HG02885 (cell line): ENCODE data around the gene UBE2M.
"Not testable (repeated sequence)": the region's sequence is repeated elsewhere in the genome, so short reads cannot be mapped to it uniquely, and the experiment has no call there.

Source experiments
- ATAC-seq: cut with Tn5 transposase; IDR thresholded peaks from one replicate; pipeline ENCODE4 v1.9.1; 2021; ENCODE audit warnings: mild to moderate bottlenecking; ENCODE audit not compliant: unreplicated experiment, poor library complexity

The UBE2M gene

GRCh38 chr19:58543826-58544590 lies 14.4 kb downstream of the UBE2M start, which contains the start of gene TRIM28:
Gene TRIM28 (plus strand): TSS chr19:58544064. CDS start chr19:58544758, 694 bp downstream.
- ATAC-seq: peak; percentile 87

- ATAC-seq: not testable (repeated sequence)
These were observed 15.6 kb downstream of the UBE2M start for GRCh38 chr19:58542641-58543372.

- ATAC-seq: not testable (repeated sequence)
These were observed 19.2 kb downstream of the UBE2M start for GRCh38 chr19:58539169-58539559.

GRCh38 chr19:58538257-58539168 lies 19.9 kb downstream of the UBE2M start:
- ATAC-seq: no peak

GRCh38 chr19:58536852-58537798 lies 21.3 kb downstream of the UBE2M start:
- no peak for ATAC-seq

GRCh38 chr19:58535857-58536256 lies 22.6 kb downstream of the UBE2M start:
- no peak for ATAC-seq

- no peak for ATAC-seq
These were observed 27.2 kb downstream of the UBE2M start for GRCh38 chr19:58531034-58531840.

- no peak for ATAC-seq
These were observed 29.0 kb downstream of the UBE2M start for GRCh38 chr19:58529405-58529804.

- ATAC-seq: no peak
These were observed 35.7 kb downstream of the UBE2M start for GRCh38 chr19:58522709-58523108.

GRCh38 chr19:58521651-58522050 lies 36.8 kb downstream of the UBE2M start:
- ATAC-seq: no peak

- ATAC-seq: no peak
These were observed 38.2 kb downstream of the UBE2M start for GRCh38 chr19:58520257-58520599.

GRCh38 chr19:58519355-58520256 lies 38.8 kb downstream of the UBE2M start, which contains the start of gene ZBTB45:
Gene ZBTB45 (minus strand): TSS chr19:58519810. CDS start chr19:58517673, 2,137 bp downstream.
- peak; percentile 82 for ATAC-seq

GRCh38 chr19:58519087-58519354 lies 39.4 kb downstream of the UBE2M start:
- ATAC-seq: peak; percentile 4

GRCh38 chr19:58518256-58519086 lies 39.9 kb downstream of the UBE2M start:
- no peak for ATAC-seq

GRCh38 chr19:58516964-58517833 lies 41.2 kb downstream of the UBE2M start:
- ATAC-seq: no peak

GRCh38 chr19:58516246-58516836 lies 42.1 kb downstream of the UBE2M start:
- ATAC-seq: no peak
